ENCODE data around the gene RPS16. TPM values are rescaled to one million over a fixed set of nuclear protein-coding genes. Genes with fewer than 3 reads are reported as not detected.
A peak's percentile ranks its signal among the peaks of the same experiment; 100 is the strongest.

Gene RPS16
- total and polyA plus RNA-seq, 2 donors from 2014 or later: 1,461 to 1,965 TPM

DNA sequence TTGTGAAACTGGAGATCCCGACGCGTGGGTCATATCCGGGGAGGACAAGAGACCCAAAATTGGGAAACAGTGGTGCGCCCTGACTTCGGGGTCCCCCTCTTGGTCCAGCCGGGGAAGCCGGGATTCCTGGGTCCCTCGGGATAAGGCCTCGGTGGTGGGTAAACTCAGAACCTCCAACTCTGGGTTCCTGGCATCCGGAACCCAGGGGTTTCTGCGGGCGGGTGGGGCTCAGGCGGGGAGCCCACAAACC lies 28.4 kb downstream of the RPS16 start:
- intact Hi-C loops (cut with DNase I): no loop called here
- Histone ChIP-seq H3K36me3 (ENCODE audit: control insufficient read depth in 2 of 3, insufficient read depth in 3 of 3, low read length in 3 of 3) (peaks cover 0 to 22% (median 6%) of the 10 kb centered on the region in 3 donors), H3K4me3 (ENCODE audit: low read length in 3 of 3) (peak overlapping the region; percentile 86 to 99 (median 96)), H3K4me1 (ENCODE audit: control insufficient read depth in 2 of 3, insufficient read depth in 2 of 3, low read depth in 1 of 3, low read length in 3 of 3) (peaks cover 14 to 27% (median 24%) of the 10 kb centered on the region in 3 donors), H3K27ac (ENCODE audit: low read depth in 2 of 2, low read length in 2 of 2) (peak overlapping the region; percentile 97 to 99), H3K9me3 (ENCODE audit: control insufficient read depth in 2 of 3, insufficient read depth in 1 of 3, low read length in 3 of 3) (no peaks in the 10 kb centered on the region), H3K27me3 (ENCODE audit: control insufficient read depth, insufficient read depth, low read length) (no peaks in the 10 kb centered on the region), H3K9ac (ENCODE audit: low read length in 3 of 3) (peak overlapping the region; percentile 79 to 100 (median 82))
- DNase-seq (peak in 1 of 5 donors; percentile 72), FAIRE-seq (no peak)
- TF ChIP-seq, protein P1, sequence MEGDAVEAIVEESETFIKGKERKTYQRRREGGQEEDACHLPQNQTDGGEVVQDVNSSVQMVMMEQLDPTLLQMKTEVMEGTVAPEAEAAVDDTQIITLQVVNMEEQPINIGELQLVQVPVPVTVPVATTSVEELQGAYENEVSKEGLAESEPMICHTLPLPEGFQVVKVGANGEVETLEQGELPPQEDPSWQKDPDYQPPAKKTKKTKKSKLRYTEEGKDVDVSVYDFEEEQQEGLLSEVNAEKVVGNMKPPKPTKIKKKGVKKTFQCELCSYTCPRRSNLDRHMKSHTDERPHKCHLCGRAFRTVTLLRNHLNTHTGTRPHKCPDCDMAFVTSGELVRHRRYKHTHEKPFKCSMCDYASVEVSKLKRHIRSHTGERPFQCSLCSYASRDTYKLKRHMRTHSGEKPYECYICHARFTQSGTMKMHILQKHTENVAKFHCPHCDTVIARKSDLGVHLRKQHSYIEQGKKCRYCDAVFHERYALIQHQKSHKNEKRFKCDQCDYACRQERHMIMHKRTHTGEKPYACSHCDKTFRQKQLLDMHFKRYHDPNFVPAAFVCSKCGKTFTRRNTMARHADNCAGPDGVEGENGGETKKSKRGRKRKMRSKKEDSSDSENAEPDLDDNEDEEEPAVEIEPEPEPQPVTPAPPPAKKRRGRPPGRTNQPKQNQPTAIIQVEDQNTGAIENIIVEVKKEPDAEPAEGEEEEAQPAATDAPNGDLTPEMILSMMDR (IDR thresholded peaks at IDR 0.05; ENCODE audit: borderline replicate concordance, extremely low read depth, insufficient read depth): no peak

DNA sequence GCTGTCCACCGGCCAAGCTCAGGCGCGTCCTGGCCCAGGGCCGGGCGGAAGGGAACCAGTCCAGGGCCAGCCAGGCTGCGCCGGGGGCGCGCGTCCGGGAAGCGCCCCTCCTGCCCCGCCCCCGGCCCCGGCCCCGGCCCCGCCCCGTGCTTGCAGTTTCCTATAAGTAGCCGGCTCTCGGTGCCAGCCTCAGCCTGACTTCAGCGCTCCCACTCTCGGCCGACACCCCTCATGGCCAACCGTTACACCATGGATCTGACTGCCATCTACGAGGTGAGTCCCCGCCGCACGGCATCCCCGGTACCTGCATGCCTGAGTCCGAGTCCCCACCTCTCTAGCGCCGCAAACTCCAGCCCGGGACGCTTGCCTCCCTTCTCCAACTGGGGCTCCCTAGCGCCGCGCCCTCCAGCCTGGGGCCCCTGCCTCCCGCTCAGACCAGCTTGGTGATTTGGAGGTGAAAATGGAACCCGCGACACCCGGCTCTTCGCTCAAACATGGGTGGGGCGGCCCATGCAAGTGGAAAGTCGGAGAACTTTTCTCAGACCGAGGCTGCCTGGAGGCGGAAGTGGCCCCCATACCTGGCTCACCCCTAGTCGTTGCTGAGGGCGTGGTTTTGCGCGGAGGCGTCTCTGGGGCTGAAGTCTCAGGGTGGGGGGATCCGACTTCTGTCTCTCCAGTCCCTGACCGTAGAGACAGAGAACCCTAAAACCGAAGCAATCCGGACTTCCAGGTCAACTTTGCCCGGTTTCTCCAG lies 28.9 kb downstream of the RPS16 start, which contains the start of gene ZFP36:
Gene ZFP36, plus strand, starts transcription at position 192 of the 754 bp plus-strand sequence. Its CDS starts 58 bp downstream, at position 250.
- intact Hi-C loops (cut with DNase I): no loop called here
- TF ChIP-seq, protein P1 (IDR thresholded peaks at IDR 0.05; ENCODE audit: borderline replicate concordance, extremely low read depth, insufficient read depth): no peak
- DNase-seq (peak; percentile 87 to 95 (median 92)), FAIRE-seq (no peak)
- H3K36me3 ChIP-seq (ENCODE audit: control insufficient read depth in 2 of 3, insufficient read depth in 3 of 3, low read length in 3 of 3): peaks cover 0 to 22% (median 6%) of the 10 kb centered on the region in 3 donors
- H3K4me1 ChIP-seq (ENCODE audit: control insufficient read depth in 2 of 3, insufficient read depth in 2 of 3, low read depth in 1 of 3, low read length in 3 of 3): peaks cover 17 to 31% (median 29%) of the 10 kb centered on the region in 3 donors
- no peaks in the 10 kb centered on the region for H3K27me3 ChIP-seq (ENCODE audit: control insufficient read depth, insufficient read depth, low read length)
- peak within 1 kb of the TSS; percentile 79 to 100 (median 95) for H3K9ac ChIP-seq (ENCODE audit: low read length in 3 of 3)
- H3K4me3 ChIP-seq (ENCODE audit: low read length in 3 of 3): peak within 1 kb of the TSS; percentile 86 to 99 (median 96)
- no peaks in the 10 kb centered on the region for H3K9me3 ChIP-seq (ENCODE audit: control insufficient read depth in 2 of 3, insufficient read depth in 1 of 3, low read length in 3 of 3)
- H3K27ac ChIP-seq (ENCODE audit: low read depth in 2 of 2, low read length in 2 of 2): peak within 1 kb of the TSS; percentile 97 to 99

DNA sequence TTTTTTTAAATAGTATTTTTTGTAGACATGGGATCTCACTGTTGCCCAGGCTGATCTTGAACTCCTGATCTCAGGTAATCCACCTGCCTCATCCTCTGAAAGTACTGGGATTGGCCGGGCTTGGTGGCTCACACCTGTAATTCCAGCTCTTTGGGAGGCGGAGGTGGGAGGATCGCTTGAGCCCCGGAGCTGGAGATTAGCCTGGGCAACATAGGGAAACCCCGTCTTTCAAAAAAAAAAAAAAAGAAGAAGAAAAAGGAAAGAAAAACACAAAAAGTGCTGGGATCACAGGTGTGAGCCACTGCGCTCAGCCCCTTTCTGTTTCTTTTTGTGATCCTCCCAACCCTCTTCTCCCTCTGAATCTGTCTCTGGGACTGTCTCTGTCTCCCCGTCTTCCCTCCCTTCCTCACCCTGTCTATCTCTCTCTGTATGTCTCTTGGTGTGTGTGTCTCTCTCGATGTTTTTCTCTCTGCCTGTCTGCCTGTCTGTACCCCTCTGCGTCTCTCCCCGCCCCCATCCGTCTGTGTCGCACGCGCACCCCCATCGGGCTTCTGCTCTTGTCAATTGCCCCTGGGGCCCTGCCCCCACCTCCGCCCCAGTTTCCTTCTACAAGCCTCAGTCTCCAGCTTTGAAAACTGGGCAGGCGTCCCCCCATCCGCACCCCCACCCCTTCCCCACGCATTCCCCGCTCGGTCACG lies 29.6 kb downstream of the RPS16 start:
- peaks cover 0 to 22% (median 6%) of the 10 kb centered on the region in 3 donors for H3K36me3 ChIP-seq (ENCODE audit: control insufficient read depth in 2 of 3, insufficient read depth in 3 of 3, low read length in 3 of 3)
- H3K9me3 ChIP-seq (ENCODE audit: control insufficient read depth in 2 of 3, insufficient read depth in 1 of 3, low read length in 3 of 3): no peaks in the 10 kb centered on the region
- peak overlapping the region; percentile 44 to 99 (median 78) for H3K4me3 ChIP-seq (ENCODE audit: low read length in 3 of 3)
- DNase-seq (peak in 1 of 5 donors; percentile 98), FAIRE-seq (no peak)
- TF ChIP-seq, protein P1 (IDR thresholded peaks at IDR 0.05; ENCODE audit: borderline replicate concordance, extremely low read depth, insufficient read depth): no peak
- H3K4me1 ChIP-seq (ENCODE audit: control insufficient read depth in 2 of 3, insufficient read depth in 2 of 3, low read depth in 1 of 3, low read length in 3 of 3): peaks cover 10 to 31% (median 27%) of the 10 kb centered on the region in 3 donors
- H3K27me3 ChIP-seq (ENCODE audit: control insufficient read depth, insufficient read depth, low read length): no peaks in the 10 kb centered on the region
- peak overlapping the region; percentile 92 to 97 for H3K27ac ChIP-seq (ENCODE audit: low read depth in 2 of 2, low read length in 2 of 2)
- intact Hi-C loops (cut with DNase I): no loop called here
- peak overlapping the region; percentile 38 to 86 (median 49) for H3K9ac ChIP-seq (ENCODE audit: low read length in 3 of 3)
